Esophagus (tissue), 2 donors: Measurements from ENCODE around the gene FBXO21. TPM values are rescaled to one million over a fixed set of nuclear protein-coding genes. Genes with fewer than 3 reads are reported as not detected.
"Not testable (repeated sequence)": the region's sequence is repeated elsewhere in the genome, so short reads cannot be mapped to it uniquely, and the experiment has no call there.

Experiments used
- H3K27ac ChIP-seq, 2 donors: one replicate each; pipeline ENCODE4 v1.5.1; 2013; ENCODE audit warnings: low read depth in 2 of 2, mild to moderate bottlenecking in 2 of 2, inconsistent platforms in 1 of 2, low read length in 1 of 2, moderate library complexity in 1 of 2
- H3K27me3 ChIP-seq, 2 donors: one replicate each; pipeline ENCODE4 v1.6.1; 2013; ENCODE audit warnings: low read length in 2 of 2, control low read depth in 1 of 2, mild to moderate bottlenecking in 1 of 2; ENCODE audit not compliant: insufficient read depth in 2 of 2, control insufficient read depth in 1 of 2
- H3K36me3 ChIP-seq, 2 donors: one replicate each; pipeline ENCODE4 v1.6.1; 2013; ENCODE audit warnings: low read length in 1 of 2; ENCODE audit not compliant: control insufficient read depth in 2 of 2, insufficient read depth in 2 of 2
- H3K4me1 ChIP-seq, 2 donors: one replicate each; pipeline ENCODE4 v1.6.1; 2013; ENCODE audit warnings: low read length in 1 of 2; ENCODE audit not compliant: control insufficient read depth in 2 of 2, insufficient read depth in 2 of 2
- H3K4me3 ChIP-seq, 2 donors: one replicate each; pipeline ENCODE4 v1.5.1; 2013; ENCODE audit warnings: low read length in 2 of 2, mild to moderate bottlenecking in 2 of 2, low read depth in 1 of 2, moderate library complexity in 1 of 2
- H3K9me3 ChIP-seq, 2 donors: one replicate each; pipeline ENCODE4 v1.6.1; 2013; ENCODE audit warnings: mild to moderate bottlenecking in 2 of 2, low read depth in 1 of 2, low read length in 1 of 2, moderate library complexity in 1 of 2; ENCODE audit not compliant: control insufficient read depth in 2 of 2, insufficient read depth in 1 of 2
- WGBS, 2 donors: extraction: QIAGEN DNeasy Blood & Tissue Kit; methylation state at CpG; one replicate each; pipeline ENCODE4 v1.1.7; 2013; 5-methylcytosine and 5-hydroxymethylcytosine counted together
- polyA plus RNA-seq, 2 donors: library from polyadenylated mRNA; stranded (reverse); fragments of 200-250 nt; gene quantifications; one replicate each; pipeline ENCODE4 v1.2.3, GENCODE V29; 2013
- donor health status: healthy with polysubstance abuse.
- donor health status: Bipolar disorder and iron deficiency.

The FBXO21 gene
- polyA plus RNA-seq, 2 donors, result 4.4 to 9.1 TPM

GRCh38 chr12:117119592-117120198 lies 70.6 kb downstream of the FBXO21 start:
- no peaks in the 10 kb centered on the region for H3K36me3 ChIP-seq
- peaks cover 0 to 3% of the 10 kb centered on the region in 2 donors for H3K4me1 ChIP-seq
- no peak overlapping the region for H3K4me3 ChIP-seq
- no peak overlapping the region for H3K27ac ChIP-seq
- H3K9me3 ChIP-seq, result no peaks in the 10 kb centered on the region
- WGBS, 2 donors, result 53 to 61% methylated on average over 6 of the region's 6 CpGs
- no peaks in the 10 kb centered on the region for H3K27me3 ChIP-seq

GRCh38 chr12:117118838-117119591 lies 71.3 kb downstream of the FBXO21 start:
- H3K4me3 ChIP-seq, result no peak overlapping the region
- 76 to 79% methylated on average over 18 of the region's 18 CpGs for WGBS, 2 donors
- H3K9me3 ChIP-seq, result no peaks in the 10 kb centered on the region
- H3K27ac ChIP-seq, result no peak overlapping the region
- no peaks in the 10 kb centered on the region for H3K36me3 ChIP-seq
- H3K27me3 ChIP-seq, result no peaks in the 10 kb centered on the region
- H3K4me1 ChIP-seq, result no peaks in the 10 kb centered on the region

GRCh38 chr12:117114784-117115183 lies 75.5 kb downstream of the FBXO21 start:
- H3K4me1 ChIP-seq, result no peaks in the 10 kb centered on the region
- H3K9me3 ChIP-seq, result peaks cover 0 to 4% of the 10 kb centered on the region in 2 donors
- no peak overlapping the region for H3K27ac ChIP-seq
- no peaks in the 10 kb centered on the region for H3K27me3 ChIP-seq
- no peaks in the 10 kb centered on the region for H3K36me3 ChIP-seq
- no peak overlapping the region for H3K4me3 ChIP-seq
- WGBS, 2 donors, result 59 to 78% methylated on average over 10 of the region's 10 CpGs

GRCh38 chr12:117113231-117113630 lies 77.0 kb downstream of the FBXO21 start:
- 96 to 98% methylated on average over 9 of the region's 9 CpGs for WGBS, 2 donors
- H3K36me3 ChIP-seq, result no peaks in the 10 kb centered on the region
- H3K27me3 ChIP-seq, result no peaks in the 10 kb centered on the region
- H3K9me3 ChIP-seq, result peaks cover 0 to 4% of the 10 kb centered on the region in 2 donors
- H3K4me1 ChIP-seq, result no peaks in the 10 kb centered on the region
- no peak overlapping the region for H3K4me3 ChIP-seq
- no peak overlapping the region for H3K27ac ChIP-seq

- Histone ChIP-seq H3K9me3 (peaks cover 0 to 4% of the 10 kb centered on the region in 2 donors), H3K27me3 (no peaks in the 10 kb centered on the region), H3K27ac (no peak overlapping the region), H3K36me3 (no peaks in the 10 kb centered on the region), H3K4me3 (no peak overlapping the region), H3K4me1 (no peaks in the 10 kb centered on the region)
- 58 to 66% methylated on average over 15 of the region's 15 CpGs for WGBS, 2 donors
Observed at GRCh38 chr12:117111821-117112595, 78.3 kb downstream of the FBXO21 start.

GRCh38 chr12:117111386-117111785 lies 78.9 kb downstream of the FBXO21 start:
- Histone ChIP-seq H3K4me1 (no peaks in the 10 kb centered on the region), H3K36me3 (no peaks in the 10 kb centered on the region), H3K27ac (no peak overlapping the region), H3K4me3 (no peak overlapping the region), H3K27me3 (no peaks in the 10 kb centered on the region), H3K9me3 (peaks cover 0 to 4% of the 10 kb centered on the region in 2 donors)
- WGBS, 2 donors, result 52 to 60% methylated on average over 6 of the region's 6 CpGs

- Histone ChIP-seq H3K4me1 (no peaks in the 10 kb centered on the region), H3K36me3 (no peaks in the 10 kb centered on the region), H3K4me3 (no peak overlapping the region), H3K9me3 (peaks cover 0 to 4% of the 10 kb centered on the region in 2 donors), H3K27ac (no peak overlapping the region), H3K27me3 (no peaks in the 10 kb centered on the region)
- WGBS, 2 donors, result 84 to 86% methylated on average over 8 of the region's 8 CpGs
Observed at GRCh38 chr12:117109943-117110635, 80.2 kb downstream of the FBXO21 start.

- Histone ChIP-seq H3K27me3 (no peaks in the 10 kb centered on the region), H3K4me1 (no peaks in the 10 kb centered on the region), H3K9me3 (peaks cover 0 to 4% of the 10 kb centered on the region in 2 donors), H3K4me3 (no peak overlapping the region), H3K36me3 (no peaks in the 10 kb centered on the region), H3K27ac (no peak overlapping the region)
- WGBS, 2 donors, result 54 to 82% methylated on average over 12 of the region's 12 CpGs
Observed at GRCh38 chr12:117105902-117106301, 84.4 kb downstream of the FBXO21 start.

- H3K9me3 ChIP-seq, H3K36me3 ChIP-seq, H3K4me1 ChIP-seq, H3K4me3 ChIP-seq, H3K27ac ChIP-seq, H3K27me3 ChIP-seq: not testable (repeated sequence)
- 19 to 25% methylated on average over 2 of the region's 2 CpGs for WGBS, 2 donors
Observed at GRCh38 chr12:117104003-117104402, 86.3 kb downstream of the FBXO21 start.
